ENCODE results near the gene MAN2A1. TPM values are rescaled to one million over a fixed set of nuclear protein-coding genes. Genes with fewer than 3 reads are reported as not detected.

The MAN2A1 gene
- total RNA-seq, 1 experiment from 2014 or later = 35.4 TPM

DNA sequence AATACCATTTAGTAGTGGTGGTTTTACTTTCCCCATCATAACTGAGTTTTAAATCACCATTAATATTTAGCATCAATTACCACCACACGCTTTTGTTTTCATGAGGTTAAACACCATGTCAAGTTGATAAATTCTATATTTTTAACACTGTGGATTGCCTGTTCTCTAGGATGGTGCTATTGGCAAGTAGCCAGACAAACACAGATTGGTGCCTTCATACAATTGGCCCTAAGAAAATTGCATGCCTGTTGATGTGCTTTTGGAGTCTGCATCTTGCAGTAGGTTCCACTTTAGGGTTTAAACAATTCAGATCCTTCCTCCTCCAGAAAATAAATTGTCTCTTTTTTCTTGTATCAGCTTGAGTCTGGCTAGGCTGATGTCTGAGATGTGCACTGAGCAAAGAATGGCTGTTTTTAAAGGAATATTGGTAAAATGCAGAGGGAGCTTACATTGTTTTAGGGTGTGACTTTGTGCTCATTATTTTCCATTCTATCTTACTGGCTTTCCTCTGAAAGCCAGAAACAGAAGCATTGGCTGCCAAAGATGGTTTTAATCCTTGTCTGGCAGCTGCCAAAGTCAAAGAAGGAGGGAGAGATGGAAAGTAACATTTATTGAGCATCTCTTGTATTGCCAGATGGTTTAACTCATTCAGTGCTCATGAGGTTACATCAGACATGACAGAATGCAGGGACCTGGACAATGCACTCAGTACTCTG, 19.6 kb upstream of the MAN2A1 start:
- ChIA-PET POLR2A (no interaction called here), CTCF (no interaction called here), RAD21 (ENCODE audit: low non-redundant PET in 1 of 2, low total read pairs in 2 of 2, uncharacterized antibody in 2 of 2, unreplicated experiment in 2 of 2) (no interaction called here)
- TF ChIP-seq ZNF274 (IDR thresholded peaks at IDR 0.05; ENCODE audit: low read depth, low read length) (no peak), ELF1 (IDR thresholded peaks at IDR 0.05; ENCODE audit: borderline replicate concordance, low read depth) (no peak), CBX3 (IDR thresholded peaks at IDR 0.05; ENCODE audit: low read depth) (no peak), POLR2AphosphoS5 (IDR thresholded peaks at IDR 0.05; ENCODE audit: low read depth, low read length) (no peak)
- TF ChIP-seq, protein P1, sequence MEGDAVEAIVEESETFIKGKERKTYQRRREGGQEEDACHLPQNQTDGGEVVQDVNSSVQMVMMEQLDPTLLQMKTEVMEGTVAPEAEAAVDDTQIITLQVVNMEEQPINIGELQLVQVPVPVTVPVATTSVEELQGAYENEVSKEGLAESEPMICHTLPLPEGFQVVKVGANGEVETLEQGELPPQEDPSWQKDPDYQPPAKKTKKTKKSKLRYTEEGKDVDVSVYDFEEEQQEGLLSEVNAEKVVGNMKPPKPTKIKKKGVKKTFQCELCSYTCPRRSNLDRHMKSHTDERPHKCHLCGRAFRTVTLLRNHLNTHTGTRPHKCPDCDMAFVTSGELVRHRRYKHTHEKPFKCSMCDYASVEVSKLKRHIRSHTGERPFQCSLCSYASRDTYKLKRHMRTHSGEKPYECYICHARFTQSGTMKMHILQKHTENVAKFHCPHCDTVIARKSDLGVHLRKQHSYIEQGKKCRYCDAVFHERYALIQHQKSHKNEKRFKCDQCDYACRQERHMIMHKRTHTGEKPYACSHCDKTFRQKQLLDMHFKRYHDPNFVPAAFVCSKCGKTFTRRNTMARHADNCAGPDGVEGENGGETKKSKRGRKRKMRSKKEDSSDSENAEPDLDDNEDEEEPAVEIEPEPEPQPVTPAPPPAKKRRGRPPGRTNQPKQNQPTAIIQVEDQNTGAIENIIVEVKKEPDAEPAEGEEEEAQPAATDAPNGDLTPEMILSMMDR (IDR thresholded peaks at IDR 0.05 in 2 of 3, conservative IDR thresholded peaks at IDR 0.05 in 1 of 3; ENCODE audit: borderline replicate concordance in 1 of 3, insufficient read depth in 1 of 3, low read depth in 2 of 3, low read length in 2 of 3) = no peak
- TF ChIP-seq, protein P2, sequence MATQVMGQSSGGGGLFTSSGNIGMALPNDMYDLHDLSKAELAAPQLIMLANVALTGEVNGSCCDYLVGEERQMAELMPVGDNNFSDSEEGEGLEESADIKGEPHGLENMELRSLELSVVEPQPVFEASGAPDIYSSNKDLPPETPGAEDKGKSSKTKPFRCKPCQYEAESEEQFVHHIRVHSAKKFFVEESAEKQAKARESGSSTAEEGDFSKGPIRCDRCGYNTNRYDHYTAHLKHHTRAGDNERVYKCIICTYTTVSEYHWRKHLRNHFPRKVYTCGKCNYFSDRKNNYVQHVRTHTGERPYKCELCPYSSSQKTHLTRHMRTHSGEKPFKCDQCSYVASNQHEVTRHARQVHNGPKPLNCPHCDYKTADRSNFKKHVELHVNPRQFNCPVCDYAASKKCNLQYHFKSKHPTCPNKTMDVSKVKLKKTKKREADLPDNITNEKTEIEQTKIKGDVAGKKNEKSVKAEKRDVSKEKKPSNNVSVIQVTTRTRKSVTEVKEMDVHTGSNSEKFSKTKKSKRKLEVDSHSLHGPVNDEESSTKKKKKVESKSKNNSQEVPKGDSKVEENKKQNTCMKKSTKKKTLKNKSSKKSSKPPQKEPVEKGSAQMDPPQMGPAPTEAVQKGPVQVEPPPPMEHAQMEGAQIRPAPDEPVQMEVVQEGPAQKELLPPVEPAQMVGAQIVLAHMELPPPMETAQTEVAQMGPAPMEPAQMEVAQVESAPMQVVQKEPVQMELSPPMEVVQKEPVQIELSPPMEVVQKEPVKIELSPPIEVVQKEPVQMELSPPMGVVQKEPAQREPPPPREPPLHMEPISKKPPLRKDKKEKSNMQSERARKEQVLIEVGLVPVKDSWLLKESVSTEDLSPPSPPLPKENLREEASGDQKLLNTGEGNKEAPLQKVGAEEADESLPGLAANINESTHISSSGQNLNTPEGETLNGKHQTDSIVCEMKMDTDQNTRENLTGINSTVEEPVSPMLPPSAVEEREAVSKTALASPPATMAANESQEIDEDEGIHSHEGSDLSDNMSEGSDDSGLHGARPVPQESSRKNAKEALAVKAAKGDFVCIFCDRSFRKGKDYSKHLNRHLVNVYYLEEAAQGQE (IDR thresholded peaks at IDR 0.05; ENCODE audit: low read depth) = no peak
- TF ChIP-seq, protein P3, sequence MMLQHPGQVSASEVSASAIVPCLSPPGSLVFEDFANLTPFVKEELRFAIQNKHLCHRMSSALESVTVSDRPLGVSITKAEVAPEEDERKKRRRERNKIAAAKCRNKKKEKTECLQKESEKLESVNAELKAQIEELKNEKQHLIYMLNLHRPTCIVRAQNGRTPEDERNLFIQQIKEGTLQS (IDR thresholded peaks at IDR 0.05) = no peak
- TF ChIP-seq, protein P4, sequence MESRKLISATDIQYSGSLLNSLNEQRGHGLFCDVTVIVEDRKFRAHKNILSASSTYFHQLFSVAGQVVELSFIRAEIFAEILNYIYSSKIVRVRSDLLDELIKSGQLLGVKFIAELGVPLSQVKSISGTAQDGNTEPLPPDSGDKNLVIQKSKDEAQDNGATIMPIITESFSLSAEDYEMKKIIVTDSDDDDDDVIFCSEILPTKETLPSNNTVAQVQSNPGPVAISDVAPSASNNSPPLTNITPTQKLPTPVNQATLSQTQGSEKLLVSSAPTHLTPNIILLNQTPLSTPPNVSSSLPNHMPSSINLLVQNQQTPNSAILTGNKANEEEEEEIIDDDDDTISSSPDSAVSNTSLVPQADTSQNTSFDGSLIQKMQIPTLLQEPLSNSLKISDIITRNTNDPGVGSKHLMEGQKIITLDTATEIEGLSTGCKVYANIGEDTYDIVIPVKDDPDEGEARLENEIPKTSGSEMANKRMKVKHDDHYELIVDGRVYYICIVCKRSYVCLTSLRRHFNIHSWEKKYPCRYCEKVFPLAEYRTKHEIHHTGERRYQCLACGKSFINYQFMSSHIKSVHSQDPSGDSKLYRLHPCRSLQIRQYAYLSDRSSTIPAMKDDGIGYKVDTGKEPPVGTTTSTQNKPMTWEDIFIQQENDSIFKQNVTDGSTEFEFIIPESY (IDR thresholded peaks at IDR 0.05; ENCODE audit: extremely low read depth, insufficient replicate concordance, low read length) = no peak
- DNase-seq (ENCODE audit: low read depth, low spot score) (no peak), ATAC-seq (no peak)
- Histone ChIP-seq H3K79me2 (ENCODE audit: insufficient read depth, low read length) (no peaks in the 10 kb centered on the region), H3K4me1 (ENCODE audit: control insufficient read depth in 1 of 2, insufficient read depth in 2 of 2, low read length in 2 of 2) (no peaks in the 10 kb centered on the region), H3K27ac (ENCODE audit: low read depth, low read length) (no peak overlapping the region), H3K9ac (ENCODE audit: low read length) (no peak overlapping the region), H3K27me3 (ENCODE audit: insufficient read depth, low read length) (peaks cover 9% of the 10 kb centered on the region), H3K36me3 (ENCODE audit: control insufficient read depth in 1 of 2, insufficient read depth in 2 of 2, low read length in 2 of 2) (no peaks in the 10 kb centered on the region), H3K9me3 (ENCODE audit: control insufficient read depth in 1 of 2, insufficient read depth in 1 of 2, low read depth in 1 of 2, low read length in 2 of 2) (no peaks in the 10 kb centered on the region), H3K9me2 (ENCODE audit: insufficient read depth) (no peaks in the 10 kb centered on the region), H3K4me3 (replicated peaks in 1 of 2; ENCODE audit: low read depth in 1 of 2, low read length in 2 of 2) (no peak overlapping the region), H4K20me1 (ENCODE audit: insufficient read depth) (no peaks in the 10 kb centered on the region), H2AFZ (ENCODE audit: low read depth, low read length, poor library complexity, severe bottlenecking) (no peak overlapping the region), H3K4me2 (ENCODE audit: low read length) (no peak overlapping the region)
- no TSS peak for BruUV-seq (replicated peaks)
- intact Hi-C loops (cut with micrococcal nuclease) = no loop called here

All from HCT116 (cell line).